A549 (cell line): ENCODE results near the gene DDX43. TPM values are rescaled to one million over a fixed set of nuclear protein-coding genes. Genes with fewer than 3 reads are reported as not detected.

ENCODE experiments used
- ATAC-seq, 2 experiments: fragments of 200-7000 bp in 1 of 2; fragments of >200 bp in 1 of 2; cut with Nextera tagmentation in 1 of 2; cut with Tn5 transposase in 1 of 2; 3 replicates each; pipeline versions ENCODE4 v1.8.0 to v1.9.1; 2018 to 2020; ENCODE audit warnings: mild to moderate bottlenecking in 1 of 2, moderate library complexity in 1 of 2
- CTCF ChIA-PET: fragments of 300-600 bp; sonication (Branson Sonifier 250); formaldehyde crosslinking; extraction: SDS; loops from one replicate; lab custom pipeline; 2021; ENCODE audit warnings: antibody characterized with exemption, inconsistent platforms; lab: Yijun Ruan, JAX
- POLR2A ChIA-PET: fragments of 350-600 bp; formaldehyde crosslinking; extraction: SDS; loops from one replicate; lab custom pipeline; 2021; ENCODE audit warnings: antibody characterized with exemption, inconsistent platforms; lab: Yijun Ruan, JAX
- DNase-seq, 2 experiments: peaks; one replicate each; pipeline versions ENCODE4 v3.0.0 to v3.0.0-alpha.2; 2011 to 2016; ENCODE audit warnings: low read depth in 1 of 2, low spot score in 1 of 2
- FAIRE-seq: peaks from 2 replicates; lab custom pipeline; 2011; peaks lifted over from hg19 to GRCh38; lab: Jason Lieb, UNC
- H3K27ac ChIP-seq, 2 experiments: fragments of >200 bp; sonication (Bioruptor Twin); formaldehyde crosslinking; 3 replicates each; pipeline ENCODE4 v1.5.1; 2016 to 2017
- H3K4me1 ChIP-seq: fragments of >200 bp; sonication (Bioruptor Twin); formaldehyde crosslinking; 3 replicates; pipeline ENCODE4 v1.6.1; 2016
- H3K4me2 ChIP-seq: fragments of >200 bp; sonication (Bioruptor Twin); formaldehyde crosslinking; 3 replicates; pipeline ENCODE4 v1.6.1; 2016
- H3K4me3 ChIP-seq: fragments of >200 bp; sonication (Bioruptor Twin); formaldehyde crosslinking; 3 replicates; pipeline ENCODE4 v1.5.1; 2016
- H3K9me3 ChIP-seq: fragments of >200 bp; sonication (Bioruptor Twin); formaldehyde crosslinking; 3 replicates; pipeline ENCODE4 v1.6.1; 2016
- ATOH8 ChIP-seq: fragments of 250-450 bp; sonication (Bioruptor Pico); IDR thresholded peaks from 2 replicates; pipeline ENCODE4 v1.5.0; 2020; ENCODE audit warnings: low read depth, mild to moderate bottlenecking, moderate library complexity
- CHD2 ChIP-seq: fragments of 150-350 bp; IDR thresholded peaks from 2 replicates; pipeline ENCODE4 v1.6.1; 2014; ENCODE audit warnings: low read length; ENCODE audit not compliant: partially characterized antibody
- E2F6 ChIP-seq: IDR thresholded peaks from 2 replicates; pipeline ENCODE4 v1.6.1; 2012; ENCODE audit warnings: low read depth, borderline replicate concordance
- EHMT2 ChIP-seq: fragments of 200-600 bp; sonication (generic); IDR thresholded peaks from 2 replicates; pipeline ENCODE4 v1.6.1; 2016; ENCODE audit warnings: antibody characterized with exemption, low read depth, mild to moderate bottlenecking, moderate library complexity
- ESRRA ChIP-seq: fragments of 150-350 bp; IDR thresholded peaks from 2 replicates; pipeline ENCODE4 v1.6.1; 2014; ENCODE audit warnings: mild to moderate bottlenecking, low read length, borderline replicate concordance
- FOSB ChIP-seq: fragments of 250-450 bp; sonication (Bioruptor Pico); IDR thresholded peaks from 2 replicates; pipeline ENCODE4 v1.5.0; 2020; ENCODE audit warnings: mild to moderate bottlenecking, moderate library complexity
- FOXS1 ChIP-seq: fragments of 250-450 bp; sonication (Bioruptor Pico); IDR thresholded peaks from 2 replicates; pipeline ENCODE4 v1.5.0; 2020; ENCODE audit warnings: mild to moderate bottlenecking, moderate library complexity
- HDAC2 ChIP-seq: fragments of 200-600 bp; sonication (generic); IDR thresholded peaks from 2 replicates; pipeline ENCODE4 v1.6.1; 2016
- HOXB5 ChIP-seq: fragments of 250-450 bp; sonication (Bioruptor Pico); IDR thresholded peaks from 2 replicates; pipeline ENCODE4 v1.5.0; 2020; ENCODE audit warnings: mild to moderate bottlenecking, moderate library complexity
- JUNB ChIP-seq: fragments of >200 bp; sonication (Bioruptor Twin); formaldehyde crosslinking; IDR thresholded peaks from 2 replicates; pipeline ENCODE4 v1.6.1; 2016
- MAZ ChIP-seq: fragments of 150-350 bp; IDR thresholded peaks from 2 replicates; pipeline ENCODE4 v1.6.1; 2014; ENCODE audit warnings: antibody characterized with exemption, low read depth, low read length, borderline replicate concordance
- MYC ChIP-seq: IDR thresholded peaks from 2 replicates; pipeline ENCODE4 v1.6.1; 2012; ENCODE audit warnings: mild to moderate bottlenecking, inconsistent platforms, low read length, improper control_type of control experiment, borderline replicate concordance
- POLR2AphosphoS2 ChIP-seq: conservative IDR thresholded peaks from 2 replicates; pipeline ENCODE4 v1.6.1; 2012; ENCODE audit warnings: low read length, improper control_type of control experiment, inconsistent platforms
- RAD21 ChIP-seq, 2 experiments: fragments of >200 bp in 1 of 2; sonication (Bioruptor Twin) in 1 of 2; formaldehyde crosslinking in 1 of 2; IDR thresholded peaks in 1 of 2; conservative IDR thresholded peaks in 1 of 2; 2 replicates in 1 of 2; 3 replicates in 1 of 2; pipeline ENCODE4 v1.6.1; 2012 to 2018; ENCODE audit warnings: inconsistent platforms in 1 of 2
- RCOR1 ChIP-seq: fragments of 150-350 bp; IDR thresholded peaks from 2 replicates; pipeline ENCODE4 v1.6.1; 2014; ENCODE audit warnings: antibody characterized with exemption, low read length, low read depth
- REST ChIP-seq: fragments of 200-600 bp; sonication (generic); IDR thresholded peaks from 2 replicates; pipeline ENCODE4 v1.6.1; 2016; ENCODE audit warnings: antibody characterized with exemption, mild to moderate bottlenecking, moderate library complexity
- RFX5 ChIP-seq: fragments of 450-650 bp; IDR thresholded peaks from 2 replicates; pipeline ENCODE4 v1.7.1; 2014; ENCODE audit warnings: antibody characterized with exemption, mild to moderate bottlenecking, moderate library complexity
- SMC3 ChIP-seq: fragments of >200 bp; sonication (Bioruptor Twin); formaldehyde crosslinking; IDR thresholded peaks from 3 replicates; pipeline ENCODE4 v1.6.1; 2018; ENCODE audit warnings: inconsistent platforms
- TFCP2L1 ChIP-seq: fragments of 250-450 bp; sonication (Bioruptor Pico); IDR thresholded peaks from 2 replicates; pipeline ENCODE4 v1.5.0; 2021; ENCODE audit warnings: mild to moderate bottlenecking
- TP53 ChIP-seq: fragments of 250-450 bp; sonication (Bioruptor Pico); IDR thresholded peaks from 2 replicates; pipeline ENCODE4 v1.5.0; 2021; ENCODE audit warnings: mild to moderate bottlenecking, moderate library complexity
- ZC3H11A ChIP-seq: fragments of 450-650 bp; IDR thresholded peaks from 2 replicates; pipeline ENCODE4 v1.6.1; 2014; ENCODE audit warnings: antibody characterized with exemption, mild to moderate bottlenecking
- ZNF302 ChIP-seq: fragments of 250-450 bp; sonication (Bioruptor Pico); IDR thresholded peaks from 2 replicates; pipeline ENCODE4 v1.9.0; 2021; ENCODE audit warnings: inconsistent platforms, mild to moderate bottlenecking, moderate library complexity
- WGBS: methylation state at CpG from one replicate; pipeline ENCODE4 v1.1.6; 2017; ENCODE audit errors: missing lambda C conversion rate; 5-methylcytosine and 5-hydroxymethylcytosine counted together
- polyA minus RNA-seq: library from RNA; depleted of rRNA, polyadenylated mRNA; stranded (reverse); fragments of >200 nt; gene quantifications from 2 replicates; pipeline ENCODE4 v1.2.3, GENCODE V29; 2011; rRNA and poly(A)+ RNA removed
- polyA plus RNA-seq, 4 experiments: library from polyadenylated mRNA; depleted of rRNA in 3 of 4; stranded (reverse); fragments of >200 nt; fragmentation: RNase III in 1 of 4; extraction: RNeasy Plus Mini Kit Qiagen cat#74134 plus additional on column Dnase treatment in 1 of 4; gene quantifications; 2 replicates in 3 of 4; 3 replicates in 1 of 4; pipeline ENCODE4 v1.2.3, GENCODE V29; 2011 to 2017
- TF ChIP-seq, protein P1 (sequence below): fragments of >200 bp; sonication (Bioruptor Twin); formaldehyde crosslinking; IDR thresholded peaks from 3 replicates; pipeline ENCODE4 v1.5.1; 2016

DDX43 gene
- not detected in 2 replicates for polyA plus RNA-seq (2011; rRNA removed)
- polyA plus RNA-seq (2012; cell fraction: cytosol; rRNA removed): not detected in 2 replicates
- polyA plus RNA-seq (2012; cell fraction: nucleus; rRNA removed): not detected in 2 replicates
- not detected in 3 replicates for polyA plus RNA-seq (2017; fragmentation: RNase III; extraction: RNeasy Plus Mini Kit Qiagen cat#74134 plus additional on column Dnase treatment)
- polyA minus RNA-seq: not detected in 2 replicates

DNA sequence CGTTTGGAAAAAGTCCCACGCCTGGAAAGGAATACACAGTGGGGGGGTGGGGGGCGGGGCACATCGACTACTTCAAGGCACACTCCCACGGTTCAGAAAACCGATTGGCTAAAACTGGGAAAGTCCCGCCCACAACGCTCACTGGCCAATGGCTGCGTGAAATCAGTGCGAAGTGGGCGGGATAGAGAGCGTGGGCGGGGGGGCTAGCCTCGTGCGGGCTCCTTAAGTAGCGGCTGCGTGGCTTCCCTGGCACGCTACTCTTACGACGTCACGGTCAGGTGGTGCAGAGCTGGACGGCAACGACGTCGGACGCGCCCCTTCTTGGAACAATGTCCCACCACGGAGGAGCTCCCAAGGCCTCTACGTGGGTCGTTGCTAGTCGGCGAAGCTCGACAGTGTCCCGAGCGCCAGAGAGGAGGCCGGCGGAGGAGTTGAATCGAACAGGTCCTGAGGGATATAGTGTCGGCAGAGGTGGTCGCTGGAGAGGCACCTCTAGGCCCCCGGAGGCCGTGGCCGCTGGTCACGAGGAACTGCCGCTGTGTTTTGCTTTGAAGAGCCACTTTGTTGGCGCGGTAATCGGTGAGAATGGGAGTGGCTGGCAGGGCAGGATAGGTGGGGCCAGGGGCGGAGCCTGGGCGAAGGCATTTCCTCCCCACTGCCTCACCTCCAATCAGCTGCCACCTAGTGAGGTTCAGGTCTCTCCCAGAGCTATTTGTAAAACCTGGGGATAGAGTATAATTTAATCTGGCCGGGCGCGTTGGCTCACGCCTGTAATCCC lies at the start of gene DDX43:
Gene DDX43 (plus strand): TSS at position 252 of the 778 bp plus-strand sequence. CDS start 78 bp downstream, at position 330.
- WGBS: 90% methylated on average over 53 of the region's 54 CpGs
- Histone ChIP-seq H3K27ac (no peak within 1 kb of the TSS), H3K4me1 (0 out of 3 replicates have a peak, but pooled peaks cover 2% of the 10 kb centered on the region), H3K9me3 (no peaks in the 10 kb centered on the region)
- ATAC-seq (no peak), FAIRE-seq (no peak)
- POLR2A ChIA-PET: no interaction called here
- TF ChIP-seq FOSB (CRISPR knock-in tag) (no peak), MYC (no peak), ATOH8 (no peak), HDAC2 (no peak), RCOR1 (no peak), SMC3 (no peak), CHD2 (no peak), POLR2AphosphoS2 (no peak), E2F6 (no peak), MAZ (no peak)
- TF ChIP-seq, all 56 proteins: peak for 0
- Histone ChIP-seq H3K4me2 (no peak within 1 kb of the TSS), H3K4me3 (no peak within 1 kb of the TSS)
- no peak for DNase-seq
- CTCF ChIA-PET: no interaction called here

GRCh38 chr6:73348550-73349204 lies 46.0 kb upstream of the DDX43 start:
- ChIA-PET POLR2A (no interaction called here), CTCF (interaction anchor here (0.6 kb wide), 1 partner anchor 19 kb away, joined by 3 read pairs; no protein-coding TSS in a partner anchor)
- H3K4me3 ChIP-seq: no peak overlapping the region
- ATAC-seq (no peak), DNase-seq (no peak), FAIRE-seq (no peak)
- H3K27ac ChIP-seq: no peak overlapping the region
- H3K4me2 ChIP-seq: no peak overlapping the region
- no peaks in the 10 kb centered on the region for H3K9me3 ChIP-seq
- no peaks in the 10 kb centered on the region for H3K4me1 ChIP-seq
- no peak for TF ChIP-seq REST
- TF ChIP-seq SMC3: no peak
- no peak for TF ChIP-seq TP53 (CRISPR knock-in tag)
- TF ChIP-seq ESRRA: no peak
- TF ChIP-seq TFCP2L1 (CRISPR knock-in tag): no peak
- no peak for TF ChIP-seq FOSB (CRISPR knock-in tag)
- TF ChIP-seq, protein P1, sequence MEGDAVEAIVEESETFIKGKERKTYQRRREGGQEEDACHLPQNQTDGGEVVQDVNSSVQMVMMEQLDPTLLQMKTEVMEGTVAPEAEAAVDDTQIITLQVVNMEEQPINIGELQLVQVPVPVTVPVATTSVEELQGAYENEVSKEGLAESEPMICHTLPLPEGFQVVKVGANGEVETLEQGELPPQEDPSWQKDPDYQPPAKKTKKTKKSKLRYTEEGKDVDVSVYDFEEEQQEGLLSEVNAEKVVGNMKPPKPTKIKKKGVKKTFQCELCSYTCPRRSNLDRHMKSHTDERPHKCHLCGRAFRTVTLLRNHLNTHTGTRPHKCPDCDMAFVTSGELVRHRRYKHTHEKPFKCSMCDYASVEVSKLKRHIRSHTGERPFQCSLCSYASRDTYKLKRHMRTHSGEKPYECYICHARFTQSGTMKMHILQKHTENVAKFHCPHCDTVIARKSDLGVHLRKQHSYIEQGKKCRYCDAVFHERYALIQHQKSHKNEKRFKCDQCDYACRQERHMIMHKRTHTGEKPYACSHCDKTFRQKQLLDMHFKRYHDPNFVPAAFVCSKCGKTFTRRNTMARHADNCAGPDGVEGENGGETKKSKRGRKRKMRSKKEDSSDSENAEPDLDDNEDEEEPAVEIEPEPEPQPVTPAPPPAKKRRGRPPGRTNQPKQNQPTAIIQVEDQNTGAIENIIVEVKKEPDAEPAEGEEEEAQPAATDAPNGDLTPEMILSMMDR: no peak
- no peak for TF ChIP-seq HOXB5 (CRISPR knock-in tag)
- TF ChIP-seq MAZ: no peak
- no peak for TF ChIP-seq ZNF302
- no peak for TF ChIP-seq RAD21 (conservative IDR thresholded peaks at IDR 0.05 in 1 of 2, IDR thresholded peaks at IDR 0.05 in 1 of 2)
- TF ChIP-seq EHMT2: no peak
- no peak for TF ChIP-seq JUNB
- no peak for TF ChIP-seq ZC3H11A
- TF ChIP-seq FOXS1 (CRISPR knock-in tag): no peak
- no peak for TF ChIP-seq RFX5
- WGBS: 89% methylated on average over 29 of the region's 33 CpGs
